Hepatocyte (in vitro differentiated cells): Measurements from ENCODE around the gene CELSR1. TPM values are rescaled to one million over a fixed set of nuclear protein-coding genes. Genes with fewer than 3 reads are reported as not detected.
A peak's percentile ranks its signal among the peaks of the same experiment; 100 is the strongest.

Source experiments
- DNase-seq: peaks from one replicate; pipeline ENCODE4 v3.0.0-alpha.2; 2016; ENCODE audit warnings: low spot score
- H2AFZ ChIP-seq: fragments of 200-600 bp; sonication (generic); 2 replicates; pipeline ENCODE4 v1.6.0; 2016; ENCODE audit warnings: antibody characterized with exemption, mild to moderate bottlenecking
- H3K27ac ChIP-seq: fragments of 200-600 bp; sonication (generic); 2 replicates; pipeline ENCODE4 v1.5.1; 2016; ENCODE audit warnings: mild to moderate bottlenecking
- H3K27me3 ChIP-seq: fragments of 200-600 bp; sonication (generic); 2 replicates; pipeline ENCODE4 v1.6.1; 2016
- H3K36me3 ChIP-seq: fragments of 200-600 bp; sonication (generic); replicated peaks from 2 replicates; pipeline ENCODE4 v1.5.1; 2016; ENCODE audit warnings: low read depth; ENCODE audit not compliant: insufficient read depth
- H3K4me1 ChIP-seq: fragments of 200-600 bp; sonication (generic); 2 replicates; pipeline ENCODE4 v1.5.1; 2016; ENCODE audit warnings: mild to moderate bottlenecking, moderate library complexity; ENCODE audit not compliant: insufficient read depth
- H3K4me2 ChIP-seq: fragments of 200-600 bp; sonication (generic); 2 replicates; pipeline ENCODE4 v1.6.0; 2016
- H3K4me3 ChIP-seq: fragments of 200-600 bp; sonication (generic); 2 replicates; pipeline ENCODE4 v1.5.1; 2016; ENCODE audit warnings: mild to moderate bottlenecking
- H3K79me2 ChIP-seq: fragments of 200-600 bp; sonication (generic); 2 replicates; pipeline ENCODE4 v1.6.0; 2017; ENCODE audit warnings: mild to moderate bottlenecking
- H3K9me2 ChIP-seq: fragments of 200-600 bp; sonication (generic); replicated peaks from 2 replicates; pipeline ENCODE4 v1.6.0; 2017; ENCODE audit warnings: mild to moderate bottlenecking; ENCODE audit not compliant: insufficient read depth
- H3K9me3 ChIP-seq: fragments of 200-600 bp; sonication (generic); 2 replicates; pipeline ENCODE4 v1.5.1; 2016; ENCODE audit warnings: low read depth, mild to moderate bottlenecking
- H4K20me1 ChIP-seq: fragments of 200-600 bp; sonication (generic); 2 replicates; pipeline ENCODE4 v1.6.0; 2016; ENCODE audit warnings: mild to moderate bottlenecking; ENCODE audit not compliant: insufficient read depth, poor library complexity, severe bottlenecking
- CTCF ChIP-seq: fragments of 200-600 bp; sonication (generic); IDR thresholded peaks from 2 replicates; pipeline ENCODE4 v1.5.1; 2016; ENCODE audit warnings: antibody characterized with exemption, mild to moderate bottlenecking; ENCODE audit not compliant: poor library complexity
- EZH2 ChIP-seq: fragments of 200-600 bp; sonication (generic); IDR thresholded peaks from 2 replicates; pipeline ENCODE4 v1.6.1; 2016; ENCODE audit warnings: antibody characterized with exemption, mild to moderate bottlenecking, borderline replicate concordance
- EZH2phosphoT487 ChIP-seq: fragments of 200-600 bp; sonication (generic); IDR thresholded peaks from one replicate; pipeline ENCODE4 v1.6.1; 2018; ENCODE audit warnings: antibody characterized with exemption, mild to moderate bottlenecking, low read depth, moderate library complexity; ENCODE audit not compliant: unreplicated experiment, severe bottlenecking
- WGBS: methylation state at CpG from one replicate; pipeline ENCODE4 v1.1.6; 2016; ENCODE audit warnings: low lambda C conversion rate; ENCODE audit errors: missing lambda C conversion rate; 5-methylcytosine and 5-hydroxymethylcytosine counted together
- polyA plus RNA-seq: library from polyadenylated mRNA; unstranded; fragments of >200 nt; fragmentation: Nextera tagmentation; extraction: Ambion mirVana; gene quantifications from 2 replicates; pipeline ENCODE4 v1.2.1, GENCODE V29; 2016
- total RNA-seq: library from RNA; depleted of rRNA; stranded (reverse); fragments of >200 nt; gene quantifications from 2 replicates; pipeline ENCODE4 v1.2.3, GENCODE V29; 2014

Gene CELSR1
- total and polyA plus RNA-seq, 2 experiments from 2014 or later = 3.0 to 8.7 TPM

GRCh38 chr22:46539169-46539568 is 1.7 kb upstream of the CELSR1 start:
- DNase-seq = no peak
- H3K27ac ChIP-seq = peak overlapping the region; percentile 8
- no peaks in the 10 kb centered on the region for H3K9me3 ChIP-seq
- no peaks in the 10 kb centered on the region for H3K9me2 ChIP-seq
- H3K79me2 ChIP-seq = no peaks in the 10 kb centered on the region
- peaks cover 11% of the 10 kb centered on the region for H3K4me1 ChIP-seq
- H3K4me3 ChIP-seq = no peak overlapping the region
- H4K20me1 ChIP-seq = no peaks in the 10 kb centered on the region
- 67% methylated on average over 9 of the region's 9 CpGs for WGBS
- H3K4me2 ChIP-seq = peak overlapping the region; percentile 92
- no peaks in the 10 kb centered on the region for H3K36me3 ChIP-seq
- no peak for TF ChIP-seq CTCF
- TF ChIP-seq EZH2 = no peak
- TF ChIP-seq EZH2phosphoT487 = no peak
- peaks cover 18% of the 10 kb centered on the region for H3K27me3 ChIP-seq
- H2AFZ ChIP-seq = no peak overlapping the region

- no peaks in the 10 kb centered on the region for H3K9me3 ChIP-seq
- H3K9me2 ChIP-seq = no peaks in the 10 kb centered on the region
- H3K36me3 ChIP-seq = no peaks in the 10 kb centered on the region
- H3K4me1 ChIP-seq = peaks cover 11% of the 10 kb centered on the region
- no peaks in the 10 kb centered on the region for H4K20me1 ChIP-seq
- H2AFZ ChIP-seq = no peak overlapping the region
- H3K4me3 ChIP-seq = no peak overlapping the region
- peaks cover 18% of the 10 kb centered on the region for H3K27me3 ChIP-seq
- DNase-seq = no peak
- H3K27ac ChIP-seq = peak overlapping the region; percentile 8
- H3K79me2 ChIP-seq = no peaks in the 10 kb centered on the region
- TF ChIP-seq CTCF = no peak
- no peak for TF ChIP-seq EZH2phosphoT487
- TF ChIP-seq EZH2 = no peak
- H3K4me2 ChIP-seq = peak overlapping the region; percentile 92
- WGBS = 26% methylated on average over 13 of the region's 13 CpGs
These were observed 1.4 kb upstream of the CELSR1 start for GRCh38 chr22:46538814-46539160.

- no peaks in the 10 kb centered on the region for H4K20me1 ChIP-seq
- WGBS = 3% methylated on average over 55 of the region's 70 CpGs
- TF ChIP-seq EZH2phosphoT487 = no peak
- peak; percentile 42 for TF ChIP-seq EZH2
- TF ChIP-seq CTCF = peak; percentile 31
- H3K4me1 ChIP-seq = peaks cover 11% of the 10 kb centered on the region
- no peaks in the 10 kb centered on the region for H3K9me3 ChIP-seq
- peak overlapping the region; percentile 92 for H3K4me2 ChIP-seq
- peak overlapping the region; percentile 21 for H3K4me3 ChIP-seq
- peak overlapping the region; percentile 53 for H3K27ac ChIP-seq
- peaks cover 18% of the 10 kb centered on the region for H3K27me3 ChIP-seq
- no peaks in the 10 kb centered on the region for H3K79me2 ChIP-seq
- H3K36me3 ChIP-seq = no peaks in the 10 kb centered on the region
- H3K9me2 ChIP-seq = no peaks in the 10 kb centered on the region
- peak; percentile 54 for DNase-seq
- H2AFZ ChIP-seq = peak overlapping the region; percentile 64
These were observed 760 bp upstream of the CELSR1 start for GRCh38 chr22:46537946-46538813.
